Activated CD4-positive, alpha-beta T cell treated with anti-CD3 and anti-CD28 coated beads for 36 hours (primary cell): ENCODE measurements around the gene CBFB. TPM values are rescaled to one million over a fixed set of nuclear protein-coding genes. Genes with fewer than 3 reads are reported as not detected.
A peak's percentile ranks its signal among the peaks of the same experiment; 100 is the strongest.

ENCODE experiments used
- ATAC-seq: fragments of 200-7000 bp; cut with Tn5 transposase; one replicate; pipeline ENCODE4 v1.10.0; 2021; ENCODE audit warnings: mild to moderate bottlenecking, moderate library complexity
- CTCF ChIA-PET: fragments of 350-600 bp; sonication (Branson Sonifier 250); formaldehyde crosslinking; loops from one replicate; lab custom pipeline; 2021; ENCODE audit warnings: antibody characterized with exemption; lab: Charles Lee
- POLR2A ChIA-PET: fragments of 350-600 bp; sonication (Branson Sonifier 250); formaldehyde crosslinking; loops from one replicate; lab custom pipeline; 2021; ENCODE audit warnings: antibody characterized with exemption, inconsistent platforms; lab: Charles Lee
- DNase-seq: peaks from one replicate; pipeline ENCODE4 v3.0.0-alpha.2; 2020
- H3K27ac Mint-ChIP-seq: one replicate; pipeline ENCODE4 v1.8.0; 2021; ENCODE audit warnings: mixed read lengths
- H3K27me3 Mint-ChIP-seq: one replicate; pipeline ENCODE4 v1.8.0; 2021; ENCODE audit warnings: mixed read lengths
- H3K36me3 Mint-ChIP-seq: one replicate; pipeline ENCODE4 v1.8.0; 2021; ENCODE audit warnings: low read depth, mixed read lengths
- H3K4me1 Mint-ChIP-seq: one replicate; pipeline ENCODE4 v1.8.0; 2021; ENCODE audit warnings: mixed read lengths
- H3K4me3 Mint-ChIP-seq: one replicate; pipeline ENCODE4 v1.8.0; 2021; ENCODE audit warnings: mild to moderate bottlenecking, moderate library complexity, mixed read lengths
- H3K9me3 Mint-ChIP-seq: one replicate; pipeline ENCODE4 v1.8.0; 2021; ENCODE audit warnings: low read depth, mixed read lengths
- intact Hi-C, 2 experiments: fragments of 100-400 bp; cut with DNase I in 1 of 2; cut with micrococcal nuclease in 1 of 2; formaldehyde crosslinking; loops; one replicate each; pipeline versions ENCODE4 v1.14.2 to v1.15.1; 2022 to 2024; cut with DNase I, micrococcal nuclease
- total RNA-seq, 2 experiments: library from RNA; stranded (reverse); gene quantifications; one replicate each; pipeline ENCODE4 v1.2.3, GENCODE V29; 2021

The CBFB gene
- total RNA-seq, 2 experiments from 2014 or later: 84.6 to 90.2 TPM

DNA sequence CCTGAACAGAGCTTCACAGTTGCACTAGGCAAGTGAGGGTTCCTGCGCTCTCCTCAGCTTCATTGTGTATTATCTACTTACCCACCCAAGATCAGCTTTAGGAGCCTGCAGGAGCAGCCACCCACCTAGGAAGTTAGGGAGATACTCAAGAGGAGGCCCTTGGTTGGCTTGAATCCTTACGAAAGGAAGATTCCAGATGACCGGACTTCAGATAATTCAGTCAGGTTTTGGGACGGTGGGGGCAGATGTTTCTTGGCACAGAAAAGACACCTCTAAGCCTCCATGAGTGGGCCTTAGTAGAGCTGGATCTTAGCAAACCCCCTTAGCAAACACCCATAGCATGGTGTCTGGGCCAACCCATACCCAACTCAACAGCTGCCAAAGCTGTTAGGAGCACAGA is 2.4 kb upstream of the CBFB start:
- ChIA-PET POLR2A (interaction anchor here (0.5 to 0.6 kb wide), 2 partner anchors 15 to 93 kb away, joined by 4 read pairs; no protein-coding TSS in a partner anchor), CTCF (interaction anchor here (0.6 to 5.8 kb wide), 8 partner anchors 8 to 325 kb away, joined by 3 to 55 read pairs (median 6); no protein-coding TSS in a partner anchor)
- no peak overlapping the region for H3K27ac Mint-ChIP-seq
- H3K4me1 Mint-ChIP-seq: peaks cover 16% of the 10 kb centered on the region
- intact Hi-C loops: no loop called here
- ATAC-seq: no peak
- H3K9me3 Mint-ChIP-seq: no peaks in the 10 kb centered on the region
- peaks cover 15% of the 10 kb centered on the region for H3K36me3 Mint-ChIP-seq
- H3K27me3 Mint-ChIP-seq: no peaks in the 10 kb centered on the region
- DNase-seq: no peak
- H3K4me3 Mint-ChIP-seq: no peak overlapping the region

- peak overlapping the region; percentile 45 for H3K27ac Mint-ChIP-seq
- intact Hi-C loops: no loop called here
- no peaks in the 10 kb centered on the region for H3K27me3 Mint-ChIP-seq
- ChIA-PET CTCF (interaction anchor here (1.0 to 5.8 kb wide), 7 partner anchors 9 to 128 kb away, joined by 3 to 55 read pairs (median 6); no protein-coding TSS in a partner anchor), POLR2A (interaction anchor here (0.5 to 0.7 kb wide), 3 partner anchors 15 to 147 kb away, joined by 3 to 4 read pairs (median 4); no protein-coding TSS in a partner anchor)
- no peak for ATAC-seq
- H3K36me3 Mint-ChIP-seq: peaks cover 19% of the 10 kb centered on the region
- peaks cover 21% of the 10 kb centered on the region for H3K4me1 Mint-ChIP-seq
- H3K9me3 Mint-ChIP-seq: no peaks in the 10 kb centered on the region
- no peak for DNase-seq
- peak overlapping the region; percentile 18 for H3K4me3 Mint-ChIP-seq
Observed at GRCh38 chr16:67027046-67027445, 1.9 kb upstream of the CBFB start.

- POLR2A ChIA-PET: interaction anchor here (0.6 to 1.5 kb wide), 3 partner anchors 8 to 246 kb away, joined by 3 to 8 read pairs (median 3); no protein-coding TSS in a partner anchor
- H3K9me3 Mint-ChIP-seq: no peaks in the 10 kb centered on the region
- intact Hi-C loops: loop anchor here in 1 of 2 experiments (2.0 kb wide), 2 partner anchors 43 to 157 kb away; no protein-coding TSS in a partner anchor
- CTCF ChIA-PET: interaction anchor here (0.6 to 5.8 kb wide), 14 partner anchors 9 to 165 kb away, joined by 3 to 55 read pairs (median 4); partner anchors contain the start of gene NOL3
- H3K27me3 Mint-ChIP-seq: no peaks in the 10 kb centered on the region
- H3K4me1 Mint-ChIP-seq: peaks cover 33% of the 10 kb centered on the region
- peaks cover 27% of the 10 kb centered on the region for H3K36me3 Mint-ChIP-seq
- ATAC-seq (no peak), DNase-seq (no peak)
- H3K27ac Mint-ChIP-seq: peak overlapping the region; percentile 90
- peak overlapping the region; percentile 87 for H3K4me3 Mint-ChIP-seq
Observed at GRCh38 chr16:67028167-67028695, 718 bp upstream of the CBFB start.

DNA sequence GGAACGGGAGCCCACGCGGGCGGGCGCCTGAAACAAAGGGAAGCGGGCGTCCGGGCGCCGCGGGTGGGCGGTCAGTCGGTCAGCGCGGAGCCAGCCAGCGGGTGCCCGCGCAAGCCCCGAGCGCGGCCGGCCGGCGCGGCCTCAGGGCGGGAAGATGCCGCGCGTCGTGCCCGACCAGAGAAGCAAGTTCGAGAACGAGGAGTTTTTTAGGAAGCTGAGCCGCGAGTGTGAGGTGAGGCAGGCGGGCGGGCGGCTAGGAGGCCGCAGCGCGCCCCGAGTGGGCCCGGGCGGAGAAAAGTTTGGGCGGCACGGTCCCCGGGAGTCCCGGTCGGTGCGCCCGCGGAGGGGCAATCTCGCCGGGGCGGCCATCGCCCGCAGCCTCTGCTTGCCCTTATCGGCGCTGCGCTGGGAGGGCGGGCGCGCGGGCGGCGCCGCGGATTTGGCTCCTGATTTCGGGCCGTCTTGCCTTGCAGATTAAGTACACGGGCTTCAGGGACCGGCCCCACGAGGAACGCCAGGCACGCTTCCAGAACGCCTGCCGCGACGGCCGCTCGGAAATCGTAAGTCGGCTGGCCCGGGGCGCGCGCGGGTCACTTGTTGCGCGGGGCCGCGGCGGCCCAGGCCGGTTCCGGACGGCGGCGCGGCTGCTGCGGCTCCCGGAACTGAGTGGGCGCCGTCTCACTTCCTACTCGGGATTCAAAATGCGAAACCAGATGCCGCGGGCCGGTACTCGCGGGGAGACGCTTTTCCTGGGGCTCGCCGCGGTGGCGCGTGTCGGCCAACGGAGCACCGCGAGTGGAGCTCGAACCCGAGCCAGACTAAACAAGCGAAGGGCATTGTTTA is 526 bp downstream of the CBFB start:
- Mint-ChIP-seq H3K27me3 (no peaks in the 10 kb centered on the region), H3K36me3 (peaks cover 29% of the 10 kb centered on the region), H3K4me3 (peak overlapping the region; percentile 87), H3K4me1 (peaks cover 36% of the 10 kb centered on the region), H3K27ac (peak overlapping the region; percentile 85), H3K9me3 (no peaks in the 10 kb centered on the region)
- ATAC-seq (peak; percentile 28), DNase-seq (peak; percentile 76)
- intact Hi-C loops: loop anchor here (1.0 to 2.0 kb wide), 11 partner anchors 24 to 452 kb away; partner anchors contain the start of genes ATP6V0D1 (in 1 of the 2), CIAO2B (in 1 of the 2), CMTM4 (in 1 of the 2) and FBXL8 (in 1 of the 2)
- ChIA-PET CTCF (interaction anchor here (0.6 to 5.8 kb wide), 9 partner anchors 11 to 162 kb away, joined by 3 to 55 read pairs (median 6); no protein-coding TSS in a partner anchor), POLR2A (interaction anchor here (1.0 to 1.5 kb wide), 3 partner anchors 9 to 12 kb away, joined by 3 to 8 read pairs (median 6); no protein-coding TSS in a partner anchor)

DNA sequence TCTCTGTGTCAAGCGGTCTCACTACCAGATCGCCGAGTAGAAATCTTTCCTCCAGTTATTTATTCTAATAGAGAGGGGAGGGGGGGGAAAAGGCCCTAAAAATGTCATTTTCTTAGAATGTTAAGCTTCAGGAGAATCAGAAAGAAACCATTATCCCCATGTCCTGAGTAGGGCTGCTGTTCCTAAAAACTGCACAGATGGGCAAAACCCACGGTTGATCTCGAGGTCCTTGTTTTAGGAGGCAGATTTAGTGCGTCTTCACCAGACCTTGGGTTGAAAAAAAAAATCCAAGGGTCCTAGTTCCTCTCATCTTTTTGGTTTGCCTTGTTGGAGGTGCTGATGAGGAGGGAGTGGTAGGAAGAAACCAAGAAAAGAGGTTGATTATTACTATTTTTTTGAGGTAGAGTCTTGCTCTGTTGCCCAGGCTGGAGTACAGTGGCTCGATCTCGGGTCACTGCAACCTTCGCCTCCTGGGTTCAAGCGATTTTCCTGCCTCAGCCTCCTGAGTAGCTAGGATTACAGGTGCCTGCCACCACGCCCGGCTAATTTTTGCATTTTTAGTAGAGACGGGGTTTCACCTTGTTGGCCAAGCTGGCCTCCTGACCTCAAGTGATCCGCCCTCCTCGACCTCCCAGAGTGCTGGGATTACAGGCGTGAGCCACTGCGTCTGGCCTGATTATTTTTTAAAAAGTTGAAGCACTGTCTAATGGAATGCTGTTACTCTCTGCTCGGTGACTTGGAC is 1.4 kb downstream of the CBFB start:
- peaks cover 44% of the 10 kb centered on the region for H3K4me1 Mint-ChIP-seq
- no peaks in the 10 kb centered on the region for H3K9me3 Mint-ChIP-seq
- H3K36me3 Mint-ChIP-seq: peaks cover 33% of the 10 kb centered on the region
- ChIA-PET CTCF (interaction anchor here (0.6 to 5.8 kb wide), 13 partner anchors 11 to 163 kb away, joined by 3 to 55 read pairs (median 5); no protein-coding TSS in a partner anchor), POLR2A (interaction anchor here (0.5 to 1.3 kb wide), 2 partner anchors 12 to 140 kb away, joined by 3 to 6 read pairs; no protein-coding TSS in a partner anchor)
- DNase-seq (no peak), ATAC-seq (no peak)
- peak overlapping the region; percentile 85 for H3K27ac Mint-ChIP-seq
- no peaks in the 10 kb centered on the region for H3K27me3 Mint-ChIP-seq
- intact Hi-C loops: loop anchor here in 1 of 2 experiments (2.0 kb wide), 1 partner anchor 24 kb away; no protein-coding TSS in a partner anchor
- peak overlapping the region; percentile 87 for H3K4me3 Mint-ChIP-seq

- peaks cover 56% of the 10 kb centered on the region for H3K4me1 Mint-ChIP-seq
- H3K4me3 Mint-ChIP-seq: no peak overlapping the region
- intact Hi-C loops: no loop called here
- ChIA-PET CTCF (interaction anchor here (0.7 to 2.1 kb wide), 2 partner anchors 9 to 121 kb away, joined by 3 to 8 read pairs; no protein-coding TSS in a partner anchor), POLR2A (interaction anchor here (0.7 kb wide), 1 partner anchor 394 kb away, joined by 6 read pairs; no protein-coding TSS in a partner anchor)
- no peaks in the 10 kb centered on the region for H3K9me3 Mint-ChIP-seq
- DNase-seq: no peak
- H3K27me3 Mint-ChIP-seq: no peaks in the 10 kb centered on the region
- no peak overlapping the region for H3K27ac Mint-ChIP-seq
- ATAC-seq: no peak
- peaks cover 43% of the 10 kb centered on the region for H3K36me3 Mint-ChIP-seq
Observed at GRCh38 chr16:67034487-67034886, 5.5 kb downstream of the CBFB start.

DNA sequence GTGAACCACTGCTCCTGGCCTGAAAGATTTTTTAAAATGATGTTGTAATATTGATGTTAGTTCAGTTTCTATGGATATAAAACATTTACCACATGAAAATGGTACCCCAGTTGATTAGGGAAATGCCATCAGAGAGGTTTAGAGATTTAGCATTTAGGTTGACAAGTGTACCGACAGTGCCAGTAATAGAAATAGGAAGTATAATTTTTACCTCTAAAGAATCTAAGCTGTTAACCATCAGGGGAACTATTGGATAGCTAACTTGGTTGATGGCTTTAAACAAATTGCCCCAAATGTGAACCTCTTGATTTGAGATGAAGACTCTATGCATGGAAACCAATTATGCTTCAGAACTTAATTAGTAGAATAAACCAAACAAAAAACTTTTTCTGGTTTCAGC is 6.4 kb downstream of the CBFB start:
- Mint-ChIP-seq H3K27ac (no peak overlapping the region), H3K4me1 (peaks cover 61% of the 10 kb centered on the region), H3K4me3 (no peak overlapping the region), H3K27me3 (no peaks in the 10 kb centered on the region), H3K36me3 (peaks cover 43% of the 10 kb centered on the region), H3K9me3 (no peaks in the 10 kb centered on the region)
- DNase-seq (no peak), ATAC-seq (no peak)
- ChIA-PET CTCF (interaction anchor here (0.6 to 2.1 kb wide), 6 partner anchors 18 to 120 kb away, joined by 3 to 8 read pairs (median 3); no protein-coding TSS in a partner anchor), POLR2A (no interaction called here)
- intact Hi-C loops: no loop called here

DNA sequence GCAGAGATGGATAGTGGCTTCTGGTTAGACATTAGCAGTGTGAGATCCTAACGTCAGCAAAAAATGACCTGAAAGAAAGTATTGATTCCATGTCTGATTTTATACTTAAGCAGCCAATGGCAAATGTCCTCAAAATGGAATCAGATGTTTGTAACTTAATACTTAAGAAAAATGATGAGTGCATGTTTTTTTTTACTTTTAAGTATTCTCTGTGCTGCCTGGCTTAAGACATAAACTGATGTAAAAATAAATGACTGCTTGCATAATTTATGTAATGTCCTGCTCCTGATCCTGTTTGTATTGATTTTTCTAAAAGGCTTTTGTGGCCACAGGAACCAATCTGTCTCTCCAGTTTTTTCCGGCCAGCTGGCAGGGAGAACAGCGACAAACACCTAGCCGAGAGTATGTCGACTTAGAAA is 7.4 kb downstream of the CBFB start:
- H3K4me1 Mint-ChIP-seq: peaks cover 57% of the 10 kb centered on the region
- CTCF ChIA-PET: interaction anchor here (0.9 to 2.1 kb wide), 3 partner anchors 8 to 119 kb away, joined by 3 to 8 read pairs (median 5); no protein-coding TSS in a partner anchor

DNA sequence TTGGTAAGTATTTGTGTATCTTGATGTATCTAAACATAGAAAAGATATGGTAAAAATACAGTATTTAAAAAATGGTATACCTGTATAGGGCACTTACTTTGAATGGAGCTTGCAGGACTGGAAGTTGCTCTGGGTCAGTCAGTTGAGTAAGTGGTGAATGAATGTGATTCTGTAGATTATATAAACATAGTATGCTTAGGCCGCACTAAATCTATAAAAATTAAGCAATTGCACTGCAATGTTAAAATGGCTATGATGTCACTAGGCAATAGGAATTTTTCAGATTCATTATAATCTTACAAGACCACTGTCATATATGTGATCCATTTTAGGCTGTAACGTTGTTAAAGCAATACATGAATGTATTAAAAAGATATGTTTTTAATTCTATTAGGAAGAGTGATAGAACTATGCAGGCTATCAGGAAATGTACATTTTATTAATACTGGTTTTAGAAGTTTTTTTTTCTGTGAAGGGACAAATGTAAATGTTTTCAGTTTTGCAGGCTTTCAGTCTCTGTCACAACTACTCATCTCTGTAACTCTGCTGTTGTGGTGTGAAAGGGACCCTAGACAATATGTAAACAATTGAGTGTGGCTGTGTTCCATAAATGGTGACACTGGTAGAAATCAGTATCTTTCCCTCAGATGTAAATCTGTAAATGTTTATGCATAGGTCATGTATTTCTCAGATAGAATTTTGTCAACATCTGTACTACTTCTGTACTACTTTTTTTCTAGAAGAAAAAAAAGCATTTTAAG is 10.5 kb downstream of the CBFB start:
- peaks cover 46% of the 10 kb centered on the region for H3K4me1 Mint-ChIP-seq
- H3K27ac Mint-ChIP-seq: no peak overlapping the region
- no peaks in the 10 kb centered on the region for H3K27me3 Mint-ChIP-seq
- ATAC-seq (peak; percentile 55), DNase-seq (no peak)
- POLR2A ChIA-PET: no interaction called here
- H3K36me3 Mint-ChIP-seq: peaks cover 33% of the 10 kb centered on the region
- intact Hi-C loops: no loop called here
- H3K4me3 Mint-ChIP-seq: no peak overlapping the region
- H3K9me3 Mint-ChIP-seq: no peaks in the 10 kb centered on the region
- CTCF ChIA-PET: interaction anchor here (2.6 kb wide), 1 partner anchor 14 kb away, joined by 11 read pairs; no protein-coding TSS in a partner anchor

More for the DNA sequence above, 7.4 kb downstream of the CBFB start:
- ATAC-seq (no peak), DNase-seq (no peak)
- H3K9me3 Mint-ChIP-seq: no peaks in the 10 kb centered on the region
- intact Hi-C loops: no loop called here
- H3K4me3 Mint-ChIP-seq: no peak overlapping the region
- no peak overlapping the region for H3K27ac Mint-ChIP-seq
- POLR2A ChIA-PET: no interaction called here
- H3K36me3 Mint-ChIP-seq: peaks cover 45% of the 10 kb centered on the region
- H3K27me3 Mint-ChIP-seq: no peaks in the 10 kb centered on the region

- Mint-ChIP-seq H3K4me1 (peaks cover 39% of the 10 kb centered on the region), H3K27ac (no peak overlapping the region), H3K27me3 (no peaks in the 10 kb centered on the region), H3K36me3 (peaks cover 30% of the 10 kb centered on the region), H3K9me3 (no peaks in the 10 kb centered on the region), H3K4me3 (no peak overlapping the region)
- intact Hi-C loops: no loop called here
- DNase-seq (no peak), ATAC-seq (no peak)
- ChIA-PET CTCF (interaction anchor here (2.6 kb wide), 1 partner anchor 13 kb away, joined by 11 read pairs; no protein-coding TSS in a partner anchor), POLR2A (no interaction called here)
Observed at GRCh38 chr16:67040166-67040565, 11.2 kb downstream of the CBFB start.
